HUES6 (cell line): ENCODE results near the gene CGNL1.

ENCODE experiments used
- H3K27ac ChIP-seq: 2 replicates; pipeline ENCODE4 v1.7.0; 2013; ENCODE audit warnings: low read depth, mild to moderate bottlenecking, low read length, inconsistent platforms
- H3K27me3 ChIP-seq: 2 replicates; pipeline ENCODE4 v1.6.1; 2013; ENCODE audit warnings: low read length; ENCODE audit not compliant: control insufficient read depth, insufficient read depth
- H3K36me3 ChIP-seq: 2 replicates; pipeline ENCODE4 v1.6.1; 2013; ENCODE audit warnings: low read length; ENCODE audit not compliant: control insufficient read depth, insufficient read depth
- H3K4me1 ChIP-seq: 2 replicates; pipeline ENCODE4 v1.6.1; 2013; ENCODE audit warnings: low read length; ENCODE audit not compliant: control insufficient read depth, insufficient read depth
- H3K4me3 ChIP-seq: 2 replicates; pipeline ENCODE4 v1.5.1; 2013; ENCODE audit warnings: low read depth, low read length
- H3K9ac ChIP-seq: one replicate; pipeline ENCODE4 v1.6.1; 2013; ENCODE audit warnings: mild to moderate bottlenecking, low read length
- H3K9me3 ChIP-seq: 2 replicates; pipeline ENCODE4 v1.6.1; 2013; ENCODE audit warnings: low read depth, low read length; ENCODE audit not compliant: control insufficient read depth, insufficient read depth

CGNL1 gene

GRCh38 chr15:57538265-57538529 lies 161.9 kb downstream of the CGNL1 start:
- no peaks in the 10 kb centered on the region for H3K27me3 ChIP-seq
- no peak overlapping the region for H3K4me3 ChIP-seq
- peaks cover 28% of the 10 kb centered on the region for H3K4me1 ChIP-seq
- H3K9ac ChIP-seq: no peak overlapping the region
- 0 out of 2 replicates have a peak overlapping the region, but pooled peaks have one; percentile 30 for H3K27ac ChIP-seq
- H3K9me3 ChIP-seq: no peaks in the 10 kb centered on the region; the same call in 1 of the 2 replicates
- peaks cover 63% of the 10 kb centered on the region for H3K36me3 ChIP-seq

GRCh38 chr15:57538821-57539220 lies 162.5 kb downstream of the CGNL1 start:
- Histone ChIP-seq H3K9me3 (no peaks in the 10 kb centered on the region; the same call in 1 of the 2 replicates), H3K4me1 (peaks cover 22% of the 10 kb centered on the region), H3K9ac (no peak overlapping the region), H3K4me3 (no peak overlapping the region), H3K27ac (0 out of 2 replicates have a peak overlapping the region, but pooled peaks have one; percentile 30), H3K27me3 (no peaks in the 10 kb centered on the region), H3K36me3 (peaks cover 63% of the 10 kb centered on the region)

- Histone ChIP-seq H3K4me1 (peaks cover 11% of the 10 kb centered on the region; the same call in 1 of the 2 replicates), H3K27me3 (no peaks in the 10 kb centered on the region), H3K36me3 (peaks cover 69% of the 10 kb centered on the region), H3K27ac (no peak overlapping the region), H3K4me3 (no peak overlapping the region), H3K9ac (no peak overlapping the region), H3K9me3 (no peaks in the 10 kb centered on the region; the same call in 1 of the 2 replicates)
These were observed 163.9 kb downstream of the CGNL1 start for GRCh38 chr15:57540211-57540610.

- H3K4me1 ChIP-seq: peaks cover 11% of the 10 kb centered on the region; the same call in 1 of the 2 replicates
- H3K27me3 ChIP-seq: no peaks in the 10 kb centered on the region
- no peak overlapping the region for H3K9ac ChIP-seq
- no peaks in the 10 kb centered on the region; the same call in 1 of the 2 replicates for H3K9me3 ChIP-seq
- no peak overlapping the region for H3K4me3 ChIP-seq
- no peak overlapping the region for H3K27ac ChIP-seq
- H3K36me3 ChIP-seq: peaks cover 69% of the 10 kb centered on the region
These were observed 164.4 kb downstream of the CGNL1 start for GRCh38 chr15:57540736-57541135.

GRCh38 chr15:57541271-57541670 lies 165.0 kb downstream of the CGNL1 start:
- no peaks in the 10 kb centered on the region for H3K9me3 ChIP-seq
- no peak overlapping the region for H3K27ac ChIP-seq
- no peak overlapping the region for H3K4me3 ChIP-seq
- H3K36me3 ChIP-seq: peaks cover 72% of the 10 kb centered on the region
- peaks cover 11% of the 10 kb centered on the region; the same call in 1 of the 2 replicates for H3K4me1 ChIP-seq
- H3K27me3 ChIP-seq: no peaks in the 10 kb centered on the region
- no peak overlapping the region for H3K9ac ChIP-seq

GRCh38 chr15:57541805-57542504 lies 165.7 kb downstream of the CGNL1 start:
- Histone ChIP-seq H3K27ac (no peak overlapping the region), H3K9me3 (no peaks in the 10 kb centered on the region), H3K9ac (no peak overlapping the region), H3K27me3 (no peaks in the 10 kb centered on the region), H3K4me1 (peaks cover 6% of the 10 kb centered on the region; the same call in 1 of the 2 replicates), H3K4me3 (no peak overlapping the region), H3K36me3 (peaks cover 73% of the 10 kb centered on the region)

GRCh38 chr15:57542505-57542817 lies 166.2 kb downstream of the CGNL1 start:
- H3K9ac ChIP-seq: no peak overlapping the region
- H3K36me3 ChIP-seq: peaks cover 78% of the 10 kb centered on the region
- H3K27me3 ChIP-seq: no peaks in the 10 kb centered on the region
- no peak overlapping the region for H3K27ac ChIP-seq
- H3K4me1 ChIP-seq: peaks cover 2% of the 10 kb centered on the region; the same call in 1 of the 2 replicates
- H3K4me3 ChIP-seq: no peak overlapping the region
- H3K9me3 ChIP-seq: no peaks in the 10 kb centered on the region

GRCh38 chr15:57544848-57545480 lies 168.7 kb downstream of the CGNL1 start:
- no peak overlapping the region for H3K9ac ChIP-seq
- H3K9me3 ChIP-seq: no peaks in the 10 kb centered on the region
- H3K27ac ChIP-seq: no peak overlapping the region
- peaks cover 7% of the 10 kb centered on the region; the same call in 1 of the 2 replicates for H3K4me1 ChIP-seq
- no peaks in the 10 kb centered on the region for H3K27me3 ChIP-seq
- H3K36me3 ChIP-seq: peaks cover 86% of the 10 kb centered on the region
- H3K4me3 ChIP-seq: no peak overlapping the region

GRCh38 chr15:57545995-57546394 lies 169.7 kb downstream of the CGNL1 start:
- H3K36me3 ChIP-seq: peaks cover 87% of the 10 kb centered on the region
- peaks cover 12% of the 10 kb centered on the region for H3K4me1 ChIP-seq

GRCh38 chr15:57547243-57547755 lies 171.0 kb downstream of the CGNL1 start:
- Histone ChIP-seq H3K9ac (no peak overlapping the region), H3K9me3 (no peaks in the 10 kb centered on the region), H3K27ac (no peak overlapping the region), H3K36me3 (peaks cover 80% of the 10 kb centered on the region), H3K4me3 (no peak overlapping the region), H3K27me3 (no peaks in the 10 kb centered on the region), H3K4me1 (peaks cover 23% of the 10 kb centered on the region)

More at GRCh38 chr15:57545995-57546394, 169.7 kb downstream of the CGNL1 start:
- Histone ChIP-seq H3K9me3 (no peaks in the 10 kb centered on the region), H3K27ac (no peak overlapping the region), H3K9ac (no peak overlapping the region), H3K4me3 (no peak overlapping the region), H3K27me3 (no peaks in the 10 kb centered on the region)

- Histone ChIP-seq H3K4me3 (no peak overlapping the region), H3K4me1 (peaks cover 33% of the 10 kb centered on the region), H3K36me3 (peaks cover 75% of the 10 kb centered on the region), H3K9me3 (no peaks in the 10 kb centered on the region), H3K9ac (no peak overlapping the region), H3K27ac (no peak overlapping the region), H3K27me3 (no peaks in the 10 kb centered on the region)
These were observed 172.0 kb downstream of the CGNL1 start for GRCh38 chr15:57548351-57548750.
